GM12872 (cell line): Measurements from ENCODE around the gene TMEM19.

Source experiments
- TF ChIP-seq, protein P1 (sequence below): IDR thresholded peaks from 3 replicates; pipeline ENCODE4 v1.5.1; 2011; ENCODE audit warnings: low read depth, mild to moderate bottlenecking, low read length, moderate library complexity; ENCODE audit not compliant: insufficient read depth

The TMEM19 gene

GRCh38 chr12:71645268-71645667 is 40.6 kb upstream of the TMEM19 start:
- TF ChIP-seq, protein P1, sequence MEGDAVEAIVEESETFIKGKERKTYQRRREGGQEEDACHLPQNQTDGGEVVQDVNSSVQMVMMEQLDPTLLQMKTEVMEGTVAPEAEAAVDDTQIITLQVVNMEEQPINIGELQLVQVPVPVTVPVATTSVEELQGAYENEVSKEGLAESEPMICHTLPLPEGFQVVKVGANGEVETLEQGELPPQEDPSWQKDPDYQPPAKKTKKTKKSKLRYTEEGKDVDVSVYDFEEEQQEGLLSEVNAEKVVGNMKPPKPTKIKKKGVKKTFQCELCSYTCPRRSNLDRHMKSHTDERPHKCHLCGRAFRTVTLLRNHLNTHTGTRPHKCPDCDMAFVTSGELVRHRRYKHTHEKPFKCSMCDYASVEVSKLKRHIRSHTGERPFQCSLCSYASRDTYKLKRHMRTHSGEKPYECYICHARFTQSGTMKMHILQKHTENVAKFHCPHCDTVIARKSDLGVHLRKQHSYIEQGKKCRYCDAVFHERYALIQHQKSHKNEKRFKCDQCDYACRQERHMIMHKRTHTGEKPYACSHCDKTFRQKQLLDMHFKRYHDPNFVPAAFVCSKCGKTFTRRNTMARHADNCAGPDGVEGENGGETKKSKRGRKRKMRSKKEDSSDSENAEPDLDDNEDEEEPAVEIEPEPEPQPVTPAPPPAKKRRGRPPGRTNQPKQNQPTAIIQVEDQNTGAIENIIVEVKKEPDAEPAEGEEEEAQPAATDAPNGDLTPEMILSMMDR = no peak

DNA sequence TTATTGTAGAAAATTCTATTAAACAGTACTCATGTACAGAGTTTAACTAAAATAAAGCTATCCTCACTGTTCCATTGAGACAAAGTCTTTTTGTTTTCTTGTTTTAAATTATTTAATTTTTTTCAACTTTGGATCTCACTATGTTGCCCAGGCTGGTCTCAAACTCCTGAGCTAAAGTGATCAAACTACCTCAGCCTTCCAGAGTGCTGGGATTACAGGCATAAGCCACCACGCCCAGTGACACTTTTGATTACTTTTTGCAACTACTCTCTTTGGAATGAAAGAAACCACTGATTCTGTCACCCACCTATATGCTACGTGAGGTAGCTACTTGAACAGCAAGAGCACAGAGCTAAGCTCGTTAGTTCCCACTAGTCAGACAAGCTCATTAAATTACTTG is 39.4 kb upstream of the TMEM19 start:
- TF ChIP-seq, protein P1 = no peak

GRCh38 chr12:71648537-71648936 is 37.3 kb upstream of the TMEM19 start:
- TF ChIP-seq, protein P1 = no peak

GRCh38 chr12:71649401-71649800 is 36.5 kb upstream of the TMEM19 start:
- TF ChIP-seq, protein P1 = no peak

GRCh38 chr12:71652656-71653055 is 33.2 kb upstream of the TMEM19 start:
- TF ChIP-seq, protein P1 = no peak

GRCh38 chr12:71653137-71653536 is 32.7 kb upstream of the TMEM19 start:
- TF ChIP-seq, protein P1 = no peak

GRCh38 chr12:71654200-71654599 is 31.7 kb upstream of the TMEM19 start:
- TF ChIP-seq, protein P1 = no peak

- TF ChIP-seq, protein P1 = no peak
These were observed 30.4 kb upstream of the TMEM19 start for GRCh38 chr12:71655495-71655894.
